Activated naive CD8-positive, alpha-beta T cell (primary cell): ENCODE results near the gene L3MBTL2.
A peak's percentile ranks its signal among the peaks of the same experiment; 100 is the strongest.
"Not testable (repeated sequence)": the region's sequence is repeated elsewhere in the genome, so short reads cannot be mapped to it uniquely, and the experiment has no call there.

ENCODE experiments used
- H3K27ac Mint-ChIP-seq: one replicate; pipeline ENCODE4 v1.8.0; 2021; ENCODE audit warnings: mixed read lengths
- H3K27me3 Mint-ChIP-seq: one replicate; pipeline ENCODE4 v1.8.0; 2021; ENCODE audit warnings: mixed read lengths
- H3K36me3 Mint-ChIP-seq: one replicate; pipeline ENCODE4 v1.8.0; 2021; ENCODE audit warnings: mixed read lengths
- H3K4me1 Mint-ChIP-seq: one replicate; pipeline ENCODE4 v1.8.0; 2021; ENCODE audit warnings: low read depth, mixed read lengths
- H3K4me3 Mint-ChIP-seq: one replicate; pipeline ENCODE4 v1.8.0; 2021; ENCODE audit warnings: mild to moderate bottlenecking, mixed read lengths
- H3K9me3 Mint-ChIP-seq: one replicate; pipeline ENCODE4 v1.8.0; 2021; ENCODE audit warnings: low read depth, mixed read lengths

Gene L3MBTL2

DNA sequence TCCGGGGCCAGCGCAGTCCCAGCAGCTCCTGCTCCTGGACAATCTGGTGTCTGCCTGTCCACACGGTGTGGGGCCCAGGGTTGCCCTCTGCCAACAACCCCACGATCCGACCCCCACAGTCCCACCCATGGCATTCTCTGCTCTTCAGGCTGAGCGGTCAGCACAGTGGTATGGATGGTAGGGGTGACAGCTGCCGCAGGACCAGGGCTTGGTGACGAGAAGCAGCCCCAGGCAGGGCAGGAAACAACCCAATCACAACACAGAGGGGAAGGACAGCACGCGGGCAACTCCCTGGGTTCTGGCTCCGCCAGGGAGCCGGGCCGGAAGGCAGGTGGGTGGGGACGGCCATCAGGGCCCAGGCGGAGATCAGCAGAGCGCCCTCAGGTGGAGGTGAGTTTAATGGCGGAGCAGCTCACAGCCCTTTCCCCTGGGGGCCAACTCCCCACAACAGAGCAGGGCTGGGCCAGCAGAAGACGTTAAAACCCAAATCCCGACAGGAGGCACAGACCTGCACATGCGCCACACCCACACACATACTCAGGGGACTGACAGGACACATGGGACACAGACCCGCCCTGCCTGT is 40.9 kb downstream of the L3MBTL2 start:
- H3K27ac Mint-ChIP-seq = no peak overlapping the region
- no peaks in the 10 kb centered on the region for H3K4me1 Mint-ChIP-seq
- no peaks in the 10 kb centered on the region for H3K9me3 Mint-ChIP-seq
- no peaks in the 10 kb centered on the region for H3K36me3 Mint-ChIP-seq
- no peaks in the 10 kb centered on the region for H3K27me3 Mint-ChIP-seq
- H3K4me3 Mint-ChIP-seq = no peak overlapping the region

GRCh38 chr22:41247703-41248102 is 42.6 kb downstream of the L3MBTL2 start:
- Mint-ChIP-seq H3K4me3 (no peak overlapping the region), H3K9me3 (no peaks in the 10 kb centered on the region), H3K27me3 (no peaks in the 10 kb centered on the region), H3K4me1 (no peaks in the 10 kb centered on the region), H3K36me3 (no peaks in the 10 kb centered on the region), H3K27ac (no peak overlapping the region)

DNA sequence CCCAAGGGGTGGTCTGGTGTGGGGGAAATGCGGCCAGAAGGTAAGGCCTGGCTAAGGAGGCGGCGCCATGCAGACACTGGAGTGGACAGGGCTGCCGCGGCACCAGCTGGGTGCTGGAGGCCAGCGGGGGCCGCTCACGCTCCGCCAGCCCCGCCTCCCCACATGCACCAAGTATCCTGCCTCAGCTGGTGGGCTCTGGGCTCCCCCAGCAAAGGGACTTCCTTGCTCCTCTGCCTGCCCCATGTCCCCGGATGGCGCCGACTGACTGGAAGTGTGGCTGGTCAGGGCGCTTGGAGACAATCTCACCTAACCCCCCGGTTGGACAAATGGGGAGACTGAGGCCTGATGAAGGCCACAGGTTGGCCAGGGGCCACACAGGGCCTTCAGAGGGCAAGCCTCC is 43.2 kb downstream of the L3MBTL2 start:
- H3K27ac Mint-ChIP-seq = no peak overlapping the region
- H3K9me3 Mint-ChIP-seq = no peaks in the 10 kb centered on the region
- no peaks in the 10 kb centered on the region for H3K36me3 Mint-ChIP-seq
- no peaks in the 10 kb centered on the region for H3K27me3 Mint-ChIP-seq
- H3K4me3 Mint-ChIP-seq = no peak overlapping the region
- H3K4me1 Mint-ChIP-seq = no peaks in the 10 kb centered on the region

DNA sequence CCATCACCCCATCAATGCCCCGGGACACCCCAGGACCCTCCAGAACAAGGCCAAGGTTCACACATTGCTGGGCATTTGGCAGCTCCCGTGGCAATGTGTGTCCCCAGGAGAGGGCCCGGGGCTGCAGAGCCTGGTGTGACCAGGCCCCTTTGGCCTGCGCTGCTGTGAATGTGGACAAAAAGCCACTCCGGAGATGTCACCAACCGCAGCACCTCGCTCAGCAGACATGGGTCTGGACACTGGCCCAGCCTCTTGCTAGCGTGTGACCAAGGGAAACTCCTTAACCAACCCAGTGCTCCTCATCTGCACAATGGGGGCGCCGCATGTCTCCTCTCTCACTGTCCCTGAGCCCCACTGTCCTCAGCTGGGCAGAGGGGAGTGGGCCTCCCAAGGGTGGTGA is 43.6 kb downstream of the L3MBTL2 start:
- no peak overlapping the region for H3K27ac Mint-ChIP-seq
- no peaks in the 10 kb centered on the region for H3K4me1 Mint-ChIP-seq
- no peak overlapping the region for H3K4me3 Mint-ChIP-seq
- H3K36me3 Mint-ChIP-seq = no peaks in the 10 kb centered on the region
- H3K27me3 Mint-ChIP-seq = no peaks in the 10 kb centered on the region
- no peaks in the 10 kb centered on the region for H3K9me3 Mint-ChIP-seq

DNA sequence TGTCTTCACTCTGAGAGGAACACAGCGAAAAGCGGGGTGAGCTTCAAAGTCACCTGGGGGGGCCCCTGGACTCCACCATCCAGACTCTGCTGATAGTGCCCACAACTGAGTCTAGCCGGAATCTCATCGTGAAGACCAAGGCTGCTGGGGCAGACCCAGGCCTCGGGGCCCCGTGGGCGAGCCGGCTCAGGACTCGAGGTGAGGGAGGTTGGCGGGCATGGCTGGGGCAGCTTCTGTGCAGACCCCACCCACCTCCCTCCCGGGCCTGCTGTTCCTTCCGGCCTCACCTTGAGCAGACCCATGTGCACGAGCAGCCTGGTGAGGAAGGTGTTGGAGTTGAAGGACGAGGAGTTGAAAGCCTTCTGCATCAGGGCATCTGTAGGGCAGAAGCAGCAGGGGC is 44.3 kb downstream of the L3MBTL2 start:
- Mint-ChIP-seq H3K9me3 (no peaks in the 10 kb centered on the region), H3K27me3 (no peaks in the 10 kb centered on the region), H3K4me1 (no peaks in the 10 kb centered on the region), H3K4me3 (no peak overlapping the region), H3K27ac (peak overlapping the region; percentile 46), H3K36me3 (no peaks in the 10 kb centered on the region)

DNA sequence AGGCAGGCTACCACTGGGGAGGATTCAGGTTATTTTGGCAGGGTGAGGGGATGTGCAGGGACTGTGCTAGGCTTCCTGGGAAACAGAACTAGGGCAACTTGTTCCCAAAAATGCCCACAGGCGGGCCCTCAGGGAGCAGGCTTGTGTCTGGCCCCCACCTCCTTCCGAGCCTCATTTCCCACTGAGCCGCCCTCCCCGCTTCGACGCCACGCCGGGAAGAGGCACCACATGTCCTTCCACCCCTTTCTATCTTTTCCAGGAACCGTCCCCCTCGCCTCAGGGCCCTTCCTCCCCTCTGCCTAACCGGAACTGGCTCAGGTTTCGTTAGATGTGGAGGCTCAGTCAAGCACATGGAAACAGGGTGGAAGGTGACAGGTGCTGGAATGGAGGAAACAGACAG is 45.0 kb downstream of the L3MBTL2 start:
- no peaks in the 10 kb centered on the region for H3K4me1 Mint-ChIP-seq
- no peak overlapping the region for H3K27ac Mint-ChIP-seq
- H3K27me3 Mint-ChIP-seq = no peaks in the 10 kb centered on the region
- H3K9me3 Mint-ChIP-seq = no peaks in the 10 kb centered on the region
- no peaks in the 10 kb centered on the region for H3K36me3 Mint-ChIP-seq
- no peak overlapping the region for H3K4me3 Mint-ChIP-seq

- H3K4me3 Mint-ChIP-seq = no peak overlapping the region
- H3K4me1 Mint-ChIP-seq = no peaks in the 10 kb centered on the region
- no peak overlapping the region for H3K27ac Mint-ChIP-seq
- no peaks in the 10 kb centered on the region for H3K27me3 Mint-ChIP-seq
- no peaks in the 10 kb centered on the region for H3K36me3 Mint-ChIP-seq
- no peaks in the 10 kb centered on the region for H3K9me3 Mint-ChIP-seq
Observed at GRCh38 chr22:41252365-41252764, 47.3 kb downstream of the L3MBTL2 start.

GRCh38 chr22:41254230-41254629 is 49.1 kb downstream of the L3MBTL2 start:
- no peaks in the 10 kb centered on the region for H3K36me3 Mint-ChIP-seq
- H3K4me3 Mint-ChIP-seq = no peak overlapping the region
- H3K27ac Mint-ChIP-seq = no peak overlapping the region
- no peaks in the 10 kb centered on the region for H3K27me3 Mint-ChIP-seq
- H3K9me3 Mint-ChIP-seq = no peaks in the 10 kb centered on the region
- no peaks in the 10 kb centered on the region for H3K4me1 Mint-ChIP-seq

- no peak overlapping the region for H3K4me3 Mint-ChIP-seq
- H3K9me3 Mint-ChIP-seq = no peaks in the 10 kb centered on the region
- H3K36me3 Mint-ChIP-seq = no peaks in the 10 kb centered on the region
- H3K27me3 Mint-ChIP-seq = no peaks in the 10 kb centered on the region
- no peaks in the 10 kb centered on the region for H3K4me1 Mint-ChIP-seq
- no peak overlapping the region for H3K27ac Mint-ChIP-seq
Observed at GRCh38 chr22:41256254-41257253, 51.4 kb downstream of the L3MBTL2 start.

DNA sequence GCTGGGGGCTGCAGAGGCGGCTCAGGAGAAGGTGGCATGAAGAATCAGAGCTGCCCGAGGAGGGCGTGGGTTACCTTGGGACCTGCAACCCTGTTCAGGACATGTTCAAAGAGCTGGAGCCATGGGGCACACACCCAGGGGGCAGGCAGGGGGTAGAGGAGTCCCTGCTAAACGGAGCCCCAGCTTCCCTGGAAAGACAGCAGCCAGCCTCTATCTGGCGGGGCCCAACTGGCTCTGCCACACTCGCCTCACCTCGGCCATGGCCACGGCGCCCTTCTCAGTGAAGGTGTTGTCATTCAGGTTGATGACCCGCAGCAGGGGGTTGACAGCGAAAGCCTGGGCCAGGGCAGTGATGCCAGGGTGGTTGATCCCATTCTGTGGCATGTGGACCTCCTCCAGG is 52.6 kb downstream of the L3MBTL2 start:
- H3K36me3 Mint-ChIP-seq = no peaks in the 10 kb centered on the region
- H3K4me3 Mint-ChIP-seq = no peak overlapping the region
- H3K27ac Mint-ChIP-seq = no peak overlapping the region
- no peaks in the 10 kb centered on the region for H3K27me3 Mint-ChIP-seq
- no peaks in the 10 kb centered on the region for H3K4me1 Mint-ChIP-seq
- H3K9me3 Mint-ChIP-seq = no peaks in the 10 kb centered on the region

GRCh38 chr22:41259756-41260155 is 54.6 kb downstream of the L3MBTL2 start:
- H3K9me3 Mint-ChIP-seq, H3K27me3 Mint-ChIP-seq, H3K36me3 Mint-ChIP-seq, H3K4me3 Mint-ChIP-seq, H3K27ac Mint-ChIP-seq, H3K4me1 Mint-ChIP-seq: not testable (repeated sequence)

- no peaks in the 10 kb centered on the region for H3K27me3 Mint-ChIP-seq
Observed at GRCh38 chr22:41260871-41261270, 55.8 kb downstream of the L3MBTL2 start.

DNA sequence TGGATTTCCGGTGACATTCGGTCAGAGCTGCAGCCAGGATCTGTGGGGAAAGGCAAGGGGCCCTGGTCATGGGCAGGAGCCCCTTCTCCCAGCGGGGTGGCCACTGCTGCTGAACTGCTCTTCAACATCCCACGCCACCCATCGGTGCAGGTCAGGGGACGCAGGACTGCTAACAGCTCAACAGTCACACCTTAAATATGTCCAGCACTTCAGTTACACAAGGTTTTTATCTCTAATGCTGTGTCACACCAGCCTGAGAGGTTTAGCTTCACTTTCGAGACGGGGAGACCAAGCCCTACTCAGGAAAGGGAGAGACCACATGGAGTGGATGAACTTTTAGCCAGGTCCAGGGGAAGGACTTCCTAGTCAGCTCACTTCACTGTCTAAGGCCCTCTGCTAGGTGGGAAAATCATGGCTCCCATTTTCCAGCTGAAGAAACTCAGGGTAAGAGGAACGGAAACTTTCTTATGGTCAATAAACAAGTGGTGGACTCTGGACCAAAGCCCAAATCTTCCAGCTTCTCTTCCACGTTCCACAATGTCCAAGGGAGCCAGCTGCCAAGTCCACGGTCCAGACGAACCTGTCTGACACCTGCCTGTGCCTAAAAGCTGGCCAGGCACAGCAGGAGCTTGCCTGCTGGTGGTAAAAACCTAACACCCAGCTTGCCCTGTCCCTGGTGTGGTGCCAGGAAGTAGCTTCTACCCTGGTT is 56.6 kb downstream of the L3MBTL2 start:
- H3K36me3 Mint-ChIP-seq = peaks cover 3% of the 10 kb centered on the region
- no peak overlapping the region for H3K4me3 Mint-ChIP-seq
- H3K4me1 Mint-ChIP-seq = no peaks in the 10 kb centered on the region
- no peak overlapping the region for H3K27ac Mint-ChIP-seq
- H3K9me3 Mint-ChIP-seq = no peaks in the 10 kb centered on the region
- H3K27me3 Mint-ChIP-seq = no peaks in the 10 kb centered on the region

More at GRCh38 chr22:41260871-41261270, 55.8 kb downstream of the L3MBTL2 start:
- Mint-ChIP-seq H3K27ac (no peak overlapping the region), H3K4me3 (no peak overlapping the region), H3K9me3 (no peaks in the 10 kb centered on the region), H3K4me1 (no peaks in the 10 kb centered on the region), H3K36me3 (peaks cover 3% of the 10 kb centered on the region)

- Mint-ChIP-seq H3K36me3 (peaks cover 3% of the 10 kb centered on the region), H3K4me3 (no peak overlapping the region), H3K27ac (no peak overlapping the region), H3K27me3 (no peaks in the 10 kb centered on the region), H3K4me1 (no peaks in the 10 kb centered on the region), H3K9me3 (no peaks in the 10 kb centered on the region)
Observed at GRCh38 chr22:41262250-41262765, 57.2 kb downstream of the L3MBTL2 start.

- Mint-ChIP-seq H3K4me1 (no peaks in the 10 kb centered on the region), H3K9me3 (no peaks in the 10 kb centered on the region), H3K36me3 (peaks cover 3% of the 10 kb centered on the region), H3K27ac (no peak overlapping the region), H3K27me3 (no peaks in the 10 kb centered on the region), H3K4me3 (no peak overlapping the region)
Observed at GRCh38 chr22:41263704-41264103, 58.6 kb downstream of the L3MBTL2 start.
